NCI-H345 treated with DMSO at 0.1 percent for 48 hours (cell line): ENCODE measurements around the gene TCP1.
"Not testable (repeated sequence)": the region's sequence is repeated elsewhere in the genome, so short reads cannot be mapped to it uniquely, and the experiment has no call there.

Experiments used
- DNase-seq: peaks from one replicate; lab custom pipeline; 2025; ENCODE audit not compliant: unreplicated experiment; lab: John Stamatoyannopoulos, UW

The TCP1 gene

DNA sequence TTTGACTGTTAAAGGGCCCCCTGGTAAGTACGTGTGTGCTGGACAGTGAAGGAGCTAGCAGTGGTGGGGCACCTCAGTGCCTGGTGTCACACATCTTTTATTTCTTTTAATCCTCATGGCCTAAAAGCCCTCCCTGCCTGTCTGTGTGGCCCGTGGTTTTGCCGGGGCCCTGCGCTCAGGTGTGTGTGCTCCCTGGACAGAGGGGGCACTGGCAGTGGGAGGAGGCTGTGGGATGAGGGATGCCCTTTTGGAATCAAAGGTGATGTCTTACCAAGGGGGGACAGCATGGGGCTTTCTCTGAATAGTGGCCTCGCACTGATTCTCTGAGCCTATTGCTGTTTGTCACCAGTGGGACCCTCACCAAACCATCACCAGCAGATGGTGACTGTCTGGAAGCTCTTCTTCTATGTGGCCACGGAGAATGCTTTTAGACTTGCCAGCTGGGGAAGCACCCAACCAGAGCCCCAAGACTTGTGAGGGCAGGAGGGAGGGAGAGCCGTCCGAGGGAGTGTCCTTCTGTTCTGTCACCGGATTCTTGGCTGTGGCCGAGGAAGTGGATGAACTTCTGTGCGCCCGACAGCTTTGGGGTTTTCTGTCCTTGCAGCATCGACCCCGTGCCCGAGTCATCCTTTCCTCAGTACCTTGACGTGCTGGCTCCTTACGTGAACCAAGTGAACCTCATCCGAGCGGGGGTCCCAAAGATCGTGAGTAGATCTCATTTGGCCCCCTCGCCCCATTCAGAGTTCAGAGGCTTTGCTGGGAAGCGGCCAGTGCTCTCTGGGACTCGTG, 28.7 kb upstream of the TCP1 start:
- DNase-seq, result no peak

DNA sequence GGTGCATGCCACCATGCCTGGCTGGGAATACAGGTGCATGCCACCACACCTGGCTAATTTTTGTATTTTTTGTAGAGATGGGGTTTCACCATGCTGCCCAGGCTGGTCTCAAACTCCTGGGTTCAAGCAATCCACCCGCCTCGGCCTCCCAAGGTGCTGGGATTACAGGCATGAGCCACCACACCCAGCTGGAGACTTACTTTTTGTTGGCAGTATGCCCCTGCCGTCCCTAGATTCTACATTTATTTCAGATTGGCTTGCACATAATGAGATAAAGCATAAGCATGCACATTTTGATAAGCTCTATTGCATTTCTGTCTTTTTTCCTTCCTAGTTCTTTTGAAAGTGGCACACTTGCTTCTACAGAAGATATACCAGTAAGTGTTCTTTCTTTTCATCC, 27.4 kb upstream of the TCP1 start:
- DNase-seq, result not testable (repeated sequence)

DNA sequence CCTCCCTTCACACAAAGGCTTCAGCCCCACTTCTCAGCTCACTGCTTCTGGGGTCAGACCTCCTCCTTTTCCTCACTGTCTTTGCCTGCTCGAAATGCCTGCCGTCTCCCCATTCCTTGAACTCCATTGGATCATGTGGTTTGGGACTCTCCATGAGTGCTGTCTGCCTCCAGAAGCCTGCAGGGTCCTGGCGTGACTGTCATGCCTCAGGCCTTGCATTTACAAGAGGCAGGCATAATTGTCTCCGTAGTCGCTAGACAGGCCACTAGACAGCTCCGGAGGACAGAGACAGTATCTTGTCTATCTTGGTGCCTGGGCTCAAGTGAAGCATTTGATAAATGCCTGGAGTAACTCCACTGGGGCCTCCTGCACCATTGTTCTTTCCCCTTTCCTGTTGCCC, 26.0 kb upstream of the TCP1 start:
- DNase-seq, result no peak

DNA sequence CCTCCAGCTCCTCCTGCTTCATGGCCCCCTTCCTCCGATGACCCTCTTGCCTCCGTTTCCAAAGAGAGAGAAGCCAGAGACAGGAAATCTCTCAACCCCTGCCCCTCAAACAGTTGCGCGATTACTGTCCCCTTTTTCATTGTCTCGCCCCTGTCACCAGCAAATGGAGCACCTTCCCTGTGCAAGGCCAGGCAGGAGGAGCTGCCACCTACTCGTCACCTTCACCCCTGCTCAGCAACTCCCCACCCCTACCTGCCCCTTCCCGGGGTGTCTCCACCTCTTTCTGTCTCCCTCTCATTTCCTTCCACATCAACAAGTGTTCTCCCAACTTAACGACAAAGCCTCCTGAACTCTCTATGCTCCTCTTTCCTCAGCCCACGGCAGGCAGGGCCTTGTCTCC, 24.4 kb upstream of the TCP1 start:
- no peak for DNase-seq

DNA sequence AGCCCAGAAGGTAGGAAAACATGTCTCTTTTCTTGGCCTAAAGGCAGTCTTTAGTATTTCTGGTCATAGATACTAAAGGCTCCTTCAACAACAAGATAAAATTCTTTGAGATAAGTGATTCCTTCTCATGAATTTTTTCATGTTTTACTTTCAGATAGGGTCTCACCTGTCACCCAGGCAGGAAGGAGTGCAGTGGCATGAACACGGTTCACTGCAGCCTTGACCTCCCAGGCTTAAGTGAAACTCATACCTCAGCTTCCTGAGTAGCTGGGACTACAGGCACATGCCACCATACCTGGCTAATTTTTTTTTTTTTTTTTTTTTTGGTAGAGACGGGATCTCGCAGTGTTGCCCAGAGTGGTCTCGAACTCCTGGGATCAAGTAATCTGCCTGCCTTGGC, 19.7 kb upstream of the TCP1 start:
- no peak for DNase-seq

DNA sequence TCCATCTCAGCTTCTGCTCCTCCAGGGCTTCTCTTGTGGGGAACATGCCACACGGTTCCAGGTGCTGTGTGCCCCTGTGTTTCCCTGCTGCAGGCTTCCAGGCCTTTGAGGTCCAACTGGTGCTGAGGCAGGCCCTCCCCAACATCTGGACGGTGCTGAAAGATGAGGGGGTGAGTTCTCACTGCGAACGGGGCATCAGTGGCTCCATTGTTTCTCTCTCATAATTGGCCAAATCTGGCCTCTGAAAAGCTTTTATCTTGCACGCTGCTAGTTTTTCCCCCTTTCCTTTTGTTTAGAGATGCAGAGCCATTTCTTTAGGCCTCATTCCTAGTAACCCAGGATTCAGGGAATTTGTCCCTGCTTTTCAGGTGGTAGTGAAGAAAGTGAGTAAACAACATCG, 19.2 kb upstream of the TCP1 start:
- no peak for DNase-seq

DNA sequence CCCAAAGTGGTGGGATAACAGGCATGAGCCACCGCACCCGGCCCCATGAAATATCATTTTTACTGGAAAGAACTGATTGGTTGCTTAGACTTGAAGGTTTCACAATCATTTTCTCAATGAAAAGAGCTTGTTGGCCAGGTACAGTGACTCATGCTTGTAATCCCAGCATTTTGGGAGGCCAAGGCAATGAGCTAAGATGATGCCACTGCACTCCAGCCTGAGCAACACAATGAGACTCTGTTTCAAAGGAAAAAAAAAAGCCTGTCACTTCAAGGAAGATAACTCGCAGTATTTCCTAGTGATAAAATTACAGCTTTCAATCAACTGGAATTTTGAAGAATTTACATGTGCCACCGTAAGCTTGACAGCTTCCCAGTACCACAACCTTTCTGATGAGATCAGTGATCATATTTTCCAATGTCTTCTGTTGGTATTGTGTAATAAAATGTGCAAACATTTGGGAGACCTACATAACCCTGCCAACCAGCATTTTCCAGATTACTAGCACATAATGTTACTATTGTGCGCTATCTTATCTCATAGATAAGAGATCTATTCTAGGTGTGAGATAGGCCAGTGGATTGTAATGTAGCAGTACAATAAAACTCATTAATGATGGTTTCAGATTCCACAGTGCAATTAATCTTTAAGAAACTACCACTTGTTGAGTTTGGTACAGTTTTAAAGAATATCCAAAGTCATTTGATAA, 17.9 kb upstream of the TCP1 start:
- DNase-seq, result no peak

DNA sequence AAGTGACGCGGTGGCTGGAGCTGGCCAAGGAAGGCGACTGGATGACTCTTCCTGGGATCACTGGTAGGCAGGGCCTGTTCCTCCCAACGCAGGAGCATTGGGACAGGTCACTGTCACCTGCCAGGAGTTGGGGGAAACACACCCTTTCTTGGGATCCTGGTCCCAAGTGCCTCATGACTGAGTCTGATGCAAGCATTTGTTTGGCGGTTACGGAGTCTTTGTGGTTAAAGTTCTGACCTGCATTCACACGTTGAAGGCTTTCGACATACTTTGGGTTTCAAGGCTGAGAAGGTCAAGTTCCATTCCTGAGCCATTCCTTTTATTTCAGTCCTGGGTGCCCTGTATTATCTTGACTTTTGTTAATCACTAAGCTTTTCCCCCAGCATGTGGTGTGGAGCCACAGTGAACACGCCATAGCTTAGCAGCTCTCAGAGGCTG, 16.6 kb upstream of the TCP1 start:
- DNase-seq, result no peak

DNA sequence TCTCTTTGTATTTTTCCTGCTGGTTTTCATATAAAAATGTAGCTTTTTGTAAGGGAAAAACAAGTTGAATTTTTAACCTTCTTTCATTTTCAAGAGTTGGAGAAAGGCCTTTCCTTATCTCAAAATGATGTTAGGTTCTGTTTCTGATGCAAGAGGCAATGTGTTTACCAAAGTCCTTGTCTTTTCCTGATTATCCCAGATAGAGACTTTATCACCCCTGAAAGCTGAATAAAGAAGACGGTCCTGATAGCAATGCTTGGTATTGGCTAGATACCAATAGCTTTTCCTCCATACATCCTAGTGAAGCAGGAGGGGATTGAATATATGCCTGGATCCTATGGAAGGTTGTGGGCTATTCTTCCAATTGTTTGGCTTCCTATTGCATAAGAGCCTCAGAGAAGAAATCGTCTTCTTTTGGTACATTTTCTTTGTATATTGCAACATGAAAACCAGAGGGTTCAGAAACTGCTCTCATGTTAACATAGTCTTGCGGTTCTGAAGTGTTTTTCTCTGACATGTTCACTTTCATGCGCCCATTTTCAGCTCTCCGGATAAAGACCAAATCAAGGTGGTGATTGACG, 16.1 kb upstream of the TCP1 start:
- no peak for DNase-seq

DNA sequence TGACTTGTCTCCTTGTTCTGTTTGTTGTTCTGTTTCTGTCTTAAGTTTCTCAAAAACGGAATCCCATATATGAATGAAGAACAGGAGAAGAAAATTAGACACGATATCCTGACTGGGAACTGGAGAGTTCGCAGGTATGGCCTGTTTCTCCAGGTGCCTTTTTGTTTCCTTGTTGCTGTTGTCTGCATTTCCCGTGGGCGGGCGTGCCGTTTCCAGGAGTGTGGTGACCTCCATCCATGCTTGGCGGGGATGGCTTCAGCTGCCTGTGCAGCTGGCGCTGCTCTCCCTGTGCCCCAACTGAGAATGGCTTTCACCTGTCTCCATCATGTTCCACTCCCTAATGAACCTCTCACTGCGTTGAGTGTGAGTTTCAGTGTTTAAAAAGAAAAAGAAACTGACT, 15.1 kb upstream of the TCP1 start:
- no peak for DNase-seq

DNA sequence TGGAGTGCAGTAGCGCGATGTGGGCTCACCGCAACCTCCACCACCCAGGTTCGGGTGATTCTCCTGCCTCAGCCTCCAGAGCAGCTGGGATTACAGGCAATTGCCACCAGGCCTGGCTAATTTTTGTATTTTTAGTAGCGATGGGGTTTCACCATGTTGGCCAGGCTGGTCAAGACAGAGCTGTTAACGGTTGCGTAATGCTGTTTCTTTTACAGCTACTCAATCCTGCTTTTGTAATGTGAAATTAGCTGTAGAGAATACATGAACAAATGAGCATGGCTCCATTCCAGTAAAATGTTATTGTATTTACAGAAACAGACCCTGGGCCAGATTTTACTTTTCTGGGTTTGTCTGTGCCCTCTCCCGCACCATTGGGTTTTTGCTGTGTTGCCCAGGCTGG, 12.5 kb upstream of the TCP1 start:
- no peak for DNase-seq

DNA sequence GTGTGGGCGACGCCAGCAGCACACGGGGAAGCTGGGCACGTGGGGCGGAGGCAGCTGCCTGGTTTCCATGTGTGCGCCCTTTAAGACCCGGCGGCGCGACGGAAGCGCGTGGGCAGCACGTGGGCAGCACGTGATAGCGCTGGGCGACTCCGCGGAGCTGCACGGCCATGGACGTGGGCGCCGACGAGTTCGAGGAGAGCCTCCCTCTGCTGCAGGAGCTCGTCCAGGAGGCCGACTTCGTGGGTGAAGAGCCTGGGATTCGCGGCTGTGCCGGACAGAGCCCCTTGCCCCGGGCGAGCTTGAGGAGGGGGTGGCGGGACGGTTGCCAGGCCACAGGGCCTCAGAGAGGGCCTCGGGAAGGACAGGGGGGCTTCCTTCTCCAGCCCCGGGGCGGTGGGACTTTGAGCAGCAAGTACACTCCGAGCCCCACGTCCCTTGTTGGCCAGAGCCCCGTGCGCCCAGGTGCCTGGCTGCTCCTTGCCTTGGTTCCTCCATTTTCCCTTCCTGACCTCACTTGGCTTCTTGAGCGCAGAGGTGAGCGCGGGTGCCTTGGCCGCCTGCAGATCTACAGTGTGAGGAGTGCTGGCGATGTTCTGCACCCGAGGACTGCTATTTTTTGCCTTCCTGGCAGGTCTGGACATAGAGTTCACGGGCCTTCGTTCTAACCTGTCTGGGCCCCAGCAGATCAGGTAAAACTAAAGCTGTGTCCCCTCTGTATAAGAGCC, 10.9 kb upstream of the TCP1 start, which contains the start of gene PNLDC1:
Gene PNLDC1 (plus strand): TSS at position 136 of the 725 bp plus-strand sequence. CDS start 32 bp downstream, at position 168.
- no peak for DNase-seq

DNA sequence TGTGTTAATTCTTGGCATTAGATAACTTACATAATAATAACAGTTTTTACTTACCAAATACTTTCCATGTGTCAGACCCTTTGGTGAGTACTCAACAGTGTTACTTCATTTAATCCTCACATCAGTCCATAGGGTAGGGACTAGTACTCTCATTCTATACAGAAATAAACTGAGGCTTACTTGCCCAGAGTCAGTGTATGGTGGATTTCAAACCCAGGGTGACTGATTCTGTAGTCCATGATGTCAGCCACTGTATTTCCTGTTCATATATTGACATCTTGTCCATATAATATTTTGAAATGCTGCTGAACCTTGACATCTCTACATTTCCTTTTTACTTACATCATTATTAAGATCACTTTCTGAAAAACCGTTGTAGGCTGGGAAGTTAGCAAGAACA, 8.2 kb upstream of the TCP1 start:
- no peak for DNase-seq

DNA sequence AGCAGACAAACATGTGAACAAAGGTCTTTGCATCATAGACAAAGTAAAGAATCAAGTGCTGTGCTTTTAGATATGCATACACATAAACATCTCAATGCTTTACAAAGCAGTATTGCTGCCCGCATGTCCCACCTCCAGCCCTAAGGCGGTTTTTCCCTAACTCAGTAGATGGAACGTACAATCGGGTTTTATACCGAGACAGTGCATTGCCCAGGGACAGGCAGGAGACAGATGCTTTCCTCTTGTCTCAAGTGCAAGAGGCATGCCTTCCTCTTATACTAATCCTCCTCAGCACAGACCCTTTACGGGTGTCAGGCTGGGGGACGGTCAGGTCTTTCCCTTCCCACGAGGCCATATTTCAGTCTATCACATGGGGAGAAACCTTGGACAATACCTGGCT, 5.6 kb upstream of the TCP1 start:
- DNase-seq, result not testable (repeated sequence)

DNA sequence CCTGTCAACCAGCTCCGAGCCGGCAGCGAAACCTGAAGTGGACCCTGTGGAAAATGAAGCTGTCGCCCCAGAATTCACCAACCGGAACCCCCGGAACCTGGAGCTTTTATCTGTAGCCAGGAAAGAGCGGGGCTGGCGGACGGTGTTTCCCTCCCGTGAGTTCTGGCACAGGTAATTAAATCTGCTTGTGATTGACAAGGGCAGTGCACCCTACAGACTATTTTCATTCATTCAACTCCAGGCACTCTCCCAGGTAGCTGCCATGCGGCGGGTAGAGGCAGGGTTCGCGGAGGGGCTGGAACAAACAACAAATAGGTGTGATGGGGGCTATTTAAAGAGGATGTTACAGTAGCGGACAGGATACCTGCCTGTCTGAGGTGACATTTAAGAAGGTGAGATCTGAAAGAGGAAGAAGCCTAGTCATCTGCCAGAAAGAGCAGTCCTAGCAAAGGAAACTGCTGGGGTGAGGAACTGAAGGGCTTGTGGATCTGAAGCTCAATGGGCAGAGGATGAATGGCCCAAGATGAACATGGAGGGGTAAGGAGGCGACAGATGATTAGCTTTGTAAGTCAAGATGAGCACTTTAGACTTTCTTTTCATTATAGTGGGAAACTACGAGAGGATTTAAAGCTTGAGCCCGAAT, 1.7 kb upstream of the TCP1 start:
- no peak for DNase-seq

DNA sequence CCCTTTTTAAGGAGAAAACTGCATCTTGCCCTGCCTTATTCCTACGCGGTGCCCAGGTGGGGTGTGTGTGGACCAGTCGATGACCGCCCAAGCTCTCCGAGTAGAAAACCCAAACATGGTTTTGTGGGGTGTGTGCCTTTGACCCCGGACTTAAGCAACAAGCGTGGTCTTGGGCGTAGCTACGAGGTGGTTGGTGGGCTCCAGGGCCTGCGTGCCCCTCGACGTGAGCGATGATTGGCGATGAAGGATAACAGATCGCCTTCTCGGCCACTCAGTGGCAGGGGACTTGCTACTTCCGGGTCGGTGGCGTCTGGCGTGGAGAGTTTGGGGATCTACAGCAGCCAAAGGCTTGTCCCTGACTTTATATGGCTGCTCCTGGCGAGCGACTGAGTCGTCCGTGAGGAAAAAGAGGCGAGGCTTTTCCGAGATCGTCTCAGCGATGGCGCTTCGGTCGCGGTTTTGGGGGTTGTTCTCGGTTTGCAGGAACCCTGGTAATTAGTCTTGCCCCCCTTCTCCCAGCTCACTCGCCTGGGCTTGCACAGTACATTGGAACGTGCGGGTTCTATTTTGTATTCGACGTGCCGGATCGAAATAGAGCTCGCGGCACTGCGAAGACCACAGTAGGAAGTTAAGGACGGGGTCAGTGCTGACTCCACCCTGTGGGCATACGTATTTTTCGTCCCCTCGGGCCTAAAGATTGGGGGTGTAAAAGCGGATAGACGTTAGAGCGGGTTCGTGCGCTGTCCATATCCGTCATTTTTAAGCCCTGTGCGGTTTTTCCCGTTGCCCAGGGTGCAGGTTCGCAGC, 950 bp upstream of the TCP1 start, which contains the start of gene MRPL18:
Gene MRPL18 (plus strand): TSS at position 319 of the 807 bp plus-strand sequence. CDS start 121 bp downstream, at position 440.
- peak; percentile 90 for DNase-seq

DNA sequence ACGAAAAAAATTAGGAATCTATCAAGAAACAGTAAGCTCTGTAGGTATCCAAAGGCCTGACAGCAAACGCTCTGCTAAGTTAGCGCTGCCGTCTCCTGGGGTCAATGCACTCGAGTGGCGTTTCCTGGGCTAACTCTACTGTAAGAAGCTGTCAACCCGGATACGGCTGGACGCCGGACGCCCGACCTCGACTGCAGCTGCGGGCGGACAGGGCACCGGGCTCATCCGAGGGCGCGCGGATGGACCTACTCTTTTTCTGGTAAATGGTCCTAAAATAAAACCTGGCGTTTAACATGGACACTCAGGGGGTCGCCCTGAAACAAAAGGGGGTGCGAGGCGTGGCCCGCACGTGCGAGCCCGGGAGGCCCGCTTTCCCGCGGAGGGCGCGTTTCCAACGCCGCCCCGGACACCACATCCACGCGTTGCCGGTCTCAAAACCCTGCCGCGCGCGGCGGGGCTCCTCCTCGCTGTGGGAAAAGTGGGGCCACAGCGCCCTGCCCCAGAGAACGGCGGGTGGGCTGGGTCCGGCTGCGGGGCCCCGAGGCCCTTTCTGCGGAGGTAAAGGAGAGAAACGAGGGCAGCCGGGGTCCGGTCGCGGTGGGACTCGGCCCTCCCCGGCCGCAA, 537 bp downstream of the TCP1 start:
- DNase-seq, result no peak

DNA sequence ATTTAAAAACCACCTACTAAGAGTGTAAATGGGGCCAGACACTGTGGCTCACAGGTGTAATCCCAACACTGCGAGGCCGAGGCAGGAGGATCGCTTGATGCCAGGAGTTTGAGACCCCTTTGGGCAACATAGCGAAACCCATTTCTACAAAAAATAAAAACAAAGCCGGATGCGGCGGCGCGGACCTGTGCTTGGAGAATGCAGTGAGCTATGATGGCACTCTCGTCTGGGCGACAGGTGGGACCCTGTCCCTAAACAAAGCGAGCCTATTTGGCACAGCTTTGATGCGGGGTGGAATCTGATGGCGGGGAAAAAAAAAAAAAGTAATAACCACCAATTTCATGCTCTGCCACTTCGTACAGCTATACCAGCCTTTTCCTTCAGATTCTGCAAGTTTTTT, 1.1 kb downstream of the TCP1 start:
- DNase-seq, result no peak

DNA sequence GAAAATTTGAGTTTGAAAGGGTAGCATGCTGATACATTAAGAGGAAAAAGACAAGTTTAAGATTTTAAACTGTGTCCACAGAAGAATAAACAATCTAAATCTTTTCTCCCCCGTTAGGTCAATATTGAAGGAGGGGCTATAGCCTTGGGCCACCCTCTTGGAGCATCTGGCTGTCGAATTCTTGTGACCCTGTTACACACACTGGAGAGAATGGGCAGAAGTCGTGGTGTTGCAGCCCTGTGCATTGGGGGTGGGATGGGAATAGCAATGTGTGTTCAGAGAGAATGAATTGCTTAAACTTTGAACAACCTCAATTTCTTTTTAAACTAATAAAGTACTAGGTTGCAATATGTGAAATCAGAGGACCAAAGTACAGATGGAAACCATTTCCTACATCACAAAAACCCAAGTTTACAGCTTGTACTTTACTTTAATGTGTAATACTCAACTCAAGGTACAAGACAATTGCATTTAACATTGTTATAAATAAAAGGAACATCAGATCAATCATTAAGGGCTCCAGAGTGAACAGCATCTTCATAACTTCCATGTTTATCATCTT, 10.8 kb downstream of the TCP1 start:
- DNase-seq, result no peak
